ENCODE data around the gene TMPRSS6. TPM values are rescaled to one million over a fixed set of nuclear protein-coding genes. Genes with fewer than 3 reads are reported as not detected.
A peak's percentile ranks its signal among the peaks of the same experiment; 100 is the strongest.

TMPRSS6 gene
- total RNA-seq, 1 experiment from 2014 or later: not detected

- DNase-seq (ENCODE audit: unreplicated experiment): no peak
- Mint-ChIP-seq H3K9me3 (ENCODE audit: unreplicated experiment) (no peaks in the 10 kb centered on the region), H3K27ac (ENCODE audit: low read depth, unreplicated experiment) (no peak overlapping the region), H3K36me3 (ENCODE audit: insufficient read depth, unreplicated experiment) (no peaks in the 10 kb centered on the region), H3K4me3 (ENCODE audit: unreplicated experiment) (no peak overlapping the region), H3K4me1 (ENCODE audit: insufficient read depth, unreplicated experiment) (peaks cover 8% of the 10 kb centered on the region), H3K27me3 (ENCODE audit: insufficient read depth, unreplicated experiment) (peaks cover 39% of the 10 kb centered on the region)
- intact Hi-C loops (cut with micrococcal nuclease): no loop called here
- no peak for TF ChIP-seq CTCF (IDR thresholded peaks at IDR 0.05; ENCODE audit: unreplicated experiment)
- CTCF ChIA-PET: interaction anchor here (0.7 kb wide), 1 partner anchor 164 kb away, joined by 3 read pairs; no protein-coding TSS in a partner anchor
- BruUV-seq (replicated peaks): no TSS peak
- POLR2A ChIA-PET: no interaction called here
Measured at GRCh38 chr22:37092997-37093396, 16.5 kb downstream of the TMPRSS6 start.

GRCh38 chr22:37091994-37092393, 17.5 kb downstream of the TMPRSS6 start:
- ChIA-PET CTCF (no interaction called here), POLR2A (no interaction called here)
- Mint-ChIP-seq H3K4me3 (ENCODE audit: unreplicated experiment) (no peak overlapping the region), H3K27me3 (ENCODE audit: insufficient read depth, unreplicated experiment) (peaks cover 32% of the 10 kb centered on the region), H3K36me3 (ENCODE audit: insufficient read depth, unreplicated experiment) (no peaks in the 10 kb centered on the region), H3K4me1 (ENCODE audit: insufficient read depth, unreplicated experiment) (peaks cover 9% of the 10 kb centered on the region), H3K27ac (ENCODE audit: low read depth, unreplicated experiment) (no peak overlapping the region), H3K9me3 (ENCODE audit: unreplicated experiment) (no peaks in the 10 kb centered on the region)
- no peak for TF ChIP-seq CTCF (IDR thresholded peaks at IDR 0.05; ENCODE audit: unreplicated experiment)
- no peak for DNase-seq (ENCODE audit: unreplicated experiment)
- BruUV-seq (replicated peaks): no TSS peak
- intact Hi-C loops (cut with micrococcal nuclease): no loop called here

GRCh38 chr22:37090920-37091695, 18.4 kb downstream of the TMPRSS6 start:
- peaks cover 23% of the 10 kb centered on the region for H3K27me3 Mint-ChIP-seq (ENCODE audit: insufficient read depth, unreplicated experiment)
- intact Hi-C loops (cut with micrococcal nuclease): no loop called here
- no peak overlapping the region for H3K27ac Mint-ChIP-seq (ENCODE audit: low read depth, unreplicated experiment)
- DNase-seq (ENCODE audit: unreplicated experiment): no peak
- CTCF ChIA-PET: no interaction called here
- no peaks in the 10 kb centered on the region for H3K9me3 Mint-ChIP-seq (ENCODE audit: unreplicated experiment)
- no TSS peak for BruUV-seq (replicated peaks)
- peaks cover 9% of the 10 kb centered on the region for H3K4me1 Mint-ChIP-seq (ENCODE audit: insufficient read depth, unreplicated experiment)
- POLR2A ChIA-PET: interaction anchor here (0.6 to 0.7 kb wide), 2 partner anchors 134 to 187 kb away, joined by 4 read pairs; no protein-coding TSS in a partner anchor
- no peak overlapping the region for H3K4me3 Mint-ChIP-seq (ENCODE audit: unreplicated experiment)
- no peak for TF ChIP-seq CTCF (IDR thresholded peaks at IDR 0.05; ENCODE audit: unreplicated experiment)
- H3K36me3 Mint-ChIP-seq (ENCODE audit: insufficient read depth, unreplicated experiment): no peaks in the 10 kb centered on the region

GRCh38 chr22:37089434-37089833, 20.1 kb downstream of the TMPRSS6 start:
- peak; percentile 5 for DNase-seq (ENCODE audit: unreplicated experiment)
- no peaks in the 10 kb centered on the region for H3K36me3 Mint-ChIP-seq (ENCODE audit: insufficient read depth, unreplicated experiment)
- peaks cover 7% of the 10 kb centered on the region for H3K27me3 Mint-ChIP-seq (ENCODE audit: insufficient read depth, unreplicated experiment)
- no peak overlapping the region for H3K27ac Mint-ChIP-seq (ENCODE audit: low read depth, unreplicated experiment)
- POLR2A ChIA-PET: no interaction called here
- H3K9me3 Mint-ChIP-seq (ENCODE audit: unreplicated experiment): no peaks in the 10 kb centered on the region
- TF ChIP-seq CTCF (IDR thresholded peaks at IDR 0.05; ENCODE audit: unreplicated experiment): no peak
- no TSS peak for BruUV-seq (replicated peaks)
- intact Hi-C loops (cut with micrococcal nuclease): no loop called here
- H3K4me1 Mint-ChIP-seq (ENCODE audit: insufficient read depth, unreplicated experiment): peaks cover 9% of the 10 kb centered on the region
- H3K4me3 Mint-ChIP-seq (ENCODE audit: unreplicated experiment): no peak overlapping the region
- CTCF ChIA-PET: interaction anchor here (0.7 kb wide), 2 partner anchors 49 to 110 kb away, joined by 3 read pairs; no protein-coding TSS in a partner anchor

Measured in MCF 10A (cell line).